ENCODE data around the gene CRYGS. TPM values are rescaled to one million over a fixed set of nuclear protein-coding genes. Genes with fewer than 3 reads are reported as not detected.
"Not testable (repeated sequence)": the region's sequence is repeated elsewhere in the genome, so short reads cannot be mapped to it uniquely, and the experiment has no call there.

Gene CRYGS
- total and polyA plus RNA-seq, 2 donors (not counting 1 experiment from before 2014, with no cell fraction given), result 3.6 to 10.9 TPM

DNA sequence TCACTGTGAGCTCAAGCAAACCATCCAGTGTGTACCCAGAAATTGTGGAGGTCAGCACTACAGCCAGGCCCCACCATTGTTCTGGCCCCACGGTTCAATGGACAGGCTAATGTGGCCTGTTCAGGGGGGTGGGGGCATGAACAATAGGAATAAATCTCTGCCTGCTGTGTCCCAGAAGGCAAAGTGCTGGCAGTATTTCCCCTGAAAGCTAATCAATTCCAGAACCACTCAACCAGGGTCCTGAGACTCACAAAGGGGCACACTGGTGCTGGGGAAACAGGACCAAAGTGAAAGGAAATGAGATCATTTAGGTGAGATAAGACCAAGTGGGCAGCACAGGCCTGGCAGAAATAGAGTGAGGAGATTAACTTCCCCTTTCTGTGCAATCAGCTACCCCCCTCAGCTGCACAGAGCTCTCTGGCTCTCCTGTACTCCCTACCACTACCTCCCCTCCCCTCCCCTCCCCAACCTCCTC lies 11.5 kb downstream of the CRYGS start:
- H3K4me1 ChIP-seq (ENCODE audit: control insufficient read depth in 2 of 2, insufficient read depth in 2 of 2, low read length in 2 of 2), result peaks cover 67 to 75% of the 10 kb centered on the region in 2 donors
- H3K27me3 ChIP-seq (replicated peaks in 1 of 4; ENCODE audit: control extremely low read depth in 1 of 4, control insufficient read depth in 3 of 4, insufficient read depth in 4 of 4, low read length in 3 of 4), result peaks cover 0 to 9% (median 2%) of the 10 kb centered on the region in 4 experiments
- no peaks in the 10 kb centered on the region for H3K9me3 Mint-ChIP-seq (ENCODE audit: insufficient read depth)
- H3K9me3 ChIP-seq (ENCODE audit: control extremely low read depth in 1 of 3, control insufficient read depth in 2 of 3, insufficient read depth in 1 of 3, low read length in 2 of 3), result peaks cover 0 to 5% (median 2%) of the 10 kb centered on the region in 3 donors
- ChIA-PET CTCF (interaction anchor here (0.8 to 13.9 kb wide), 7 partner anchors 8 to 588 kb away, joined by 3 to 559 read pairs (median 4); no protein-coding TSS in a partner anchor), POLR2A (interaction anchor here (0.8 to 1.2 kb wide), 2 partner anchors 38 to 171 kb away, joined by 3 read pairs; partner anchors contain the start of genes DGKG and DNAJB11)
- no peaks in the 10 kb centered on the region for H3K36me3 ChIP-seq (replicated peaks in 1 of 2; ENCODE audit: control extremely low read depth in 1 of 2, control insufficient read depth in 1 of 2, extremely low read depth in 1 of 2, insufficient read depth in 2 of 2, low read length in 1 of 2)
- H3K9ac ChIP-seq (ENCODE audit: low read length), result peak overlapping the region; percentile 50
- intact Hi-C loops (cut with micrococcal nuclease), result loop anchor here (5.0 kb wide), 1 partner anchor 170 kb away; the partner anchor contains the start of gene DGKG
- H2AFZ ChIP-seq (ENCODE audit: insufficient read depth, low read depth, low read length, poor library complexity, severe bottlenecking), result peak overlapping the region; percentile 47
- 10% methylated on average over 1 of the region's 1 CpG for WGBS (ENCODE audit: insufficient coverage)
- TF ChIP-seq CTCF (IDR thresholded peaks at IDR 0.05) (no peak), EZH2 (IDR thresholded peaks at IDR 0.05; ENCODE audit: borderline replicate concordance, insufficient read depth, low read depth, low read length, poor library complexity, severe bottlenecking) (no peak)
- H4K20me1 ChIP-seq (ENCODE audit: control insufficient read depth, insufficient read depth, low read length, poor library complexity, severe bottlenecking), result no peaks in the 10 kb centered on the region
- H3K79me2 ChIP-seq (ENCODE audit: control insufficient read depth, insufficient read depth, low read length), result no peaks in the 10 kb centered on the region
- peak overlapping the region in 1 of 5 experiments; percentile 31 for H3K4me3 ChIP-seq (ENCODE audit: control extremely low read depth in 1 of 5, extremely low read depth in 1 of 5, insufficient read depth in 1 of 5, low read depth in 2 of 5, low read length in 4 of 5)
- peak; percentile 67 for ATAC-seq (ENCODE audit: low read depth)
- H3K27me3 Mint-ChIP-seq, result no peaks in the 10 kb centered on the region
- DNase-seq, result peak; percentile 76
- peak overlapping the region; percentile 82 to 84 for H3K27ac ChIP-seq (ENCODE audit: low read length in 2 of 2)
- peak overlapping the region; percentile 72 for H3K4me2 ChIP-seq (replicated peaks; ENCODE audit: low read depth, low read length, poor library complexity, severe bottlenecking)
- H3K4me1 Mint-ChIP-seq, result peaks cover 83% of the 10 kb centered on the region
- peak overlapping the region; percentile 60 for H3K4me3 Mint-ChIP-seq
- peak overlapping the region; percentile 94 for H3K27ac Mint-ChIP-seq

- CTCF ChIA-PET, result interaction anchor here (1.5 to 13.9 kb wide), 2 partner anchors 9 to 274 kb away, joined by 6 to 559 read pairs; no protein-coding TSS in a partner anchor
- H3K9ac ChIP-seq (ENCODE audit: low read length); H3K27me3 Mint-ChIP-seq; H3K4me3 Mint-ChIP-seq; H3K4me3 ChIP-seq (ENCODE audit: control extremely low read depth in 1 of 5, extremely low read depth in 1 of 5, insufficient read depth in 1 of 5, low read depth in 2 of 5, low read length in 4 of 5); H2AFZ ChIP-seq (ENCODE audit: insufficient read depth, low read depth, low read length, poor library complexity, severe bottlenecking); H3K36me3 ChIP-seq (replicated peaks in 1 of 2; ENCODE audit: control extremely low read depth in 1 of 2, control insufficient read depth in 1 of 2, extremely low read depth in 1 of 2, insufficient read depth in 2 of 2, low read length in 1 of 2); ATAC-seq (ENCODE audit: low read depth); H3K27me3 ChIP-seq (replicated peaks in 1 of 4; ENCODE audit: control extremely low read depth in 1 of 4, control insufficient read depth in 3 of 4, insufficient read depth in 4 of 4, low read length in 3 of 4); DNase-seq; POLR2A ChIA-PET; H3K79me2 ChIP-seq (ENCODE audit: control insufficient read depth, insufficient read depth, low read length); H3K9me3 Mint-ChIP-seq (ENCODE audit: insufficient read depth); H4K20me1 ChIP-seq (ENCODE audit: control insufficient read depth, insufficient read depth, low read length, poor library complexity, severe bottlenecking); H3K9me3 ChIP-seq (ENCODE audit: control extremely low read depth in 1 of 3, control insufficient read depth in 2 of 3, insufficient read depth in 1 of 3, low read length in 2 of 3): not testable (repeated sequence)
- Mint-ChIP-seq H3K27ac (peak overlapping the region; percentile 94), H3K4me1 (peaks cover 85% of the 10 kb centered on the region)
- H3K4me2 ChIP-seq (replicated peaks; ENCODE audit: low read depth, low read length, poor library complexity, severe bottlenecking), result peak overlapping the region; percentile 72
- peaks cover 72 to 73% of the 10 kb centered on the region in 2 donors for H3K4me1 ChIP-seq (ENCODE audit: control insufficient read depth in 2 of 2, insufficient read depth in 2 of 2, low read length in 2 of 2)
- WGBS (ENCODE audit: insufficient coverage), result no CpG with 5 or more reads among the region's 3 CpGs
- peak overlapping the region in 1 of 2 donors; percentile 82 for H3K27ac ChIP-seq (ENCODE audit: low read length in 2 of 2)
- intact Hi-C loops (cut with micrococcal nuclease), result loop anchor here (5.0 kb wide), 1 partner anchor 169 kb away; the partner anchor contains the start of gene DGKG
Observed at GRCh38 chr3:186531694-186532093, 12.5 kb downstream of the CRYGS start.
